K562 (cell line): Measurements from ENCODE around the gene BACE1. TPM values are rescaled to one million over a fixed set of nuclear protein-coding genes. Genes with fewer than 3 reads are reported as not detected.

Experiments used
- ATAC-seq: fragments of 200-7000 bp; cut with Tn5 transposase; 3 replicates; pipeline ENCODE4 v1.9.1; 2020; ENCODE audit warnings: moderate library complexity
- BruUV-seq: library from RNA; stranded (reverse); fragments of 400-500 nt; replicated peaks from 2 replicates; lab custom pipeline; 2021; lab: Mats Ljungman, UMichigan
- CTCF ChIA-PET: fragments of 300-600 bp; formaldehyde crosslinking; extraction: SDS; loops from one replicate; lab custom pipeline; 2021; ENCODE audit warnings: low intra/inter-chr PET ratio; lab: Yijun Ruan, JAX
- POLR2A ChIA-PET: fragments of 300-600, 350-650 bp; sonication (Branson Sonifier 250); formaldehyde crosslinking; extraction: SDS; loops from one replicate; lab custom pipeline; 2021; ENCODE audit warnings: antibody characterized with exemption, inconsistent platforms; lab: Yijun Ruan, JAX
- DNase-seq, 4 experiments: peaks; one replicate each; pipeline versions ENCODE4 v3.0.0 to v3.0.0-alpha.2; 2011 to 2018; ENCODE audit warnings: low spot score in 3 of 4, mixed read lengths in 3 of 4; ENCODE audit errors: extremely low read depth in 1 of 4
- FAIRE-seq: peaks from 2 replicates; lab custom pipeline; 2011; peaks lifted over from hg19 to GRCh38; lab: Jason Lieb, UNC
- H2AFZ ChIP-seq: 2 replicates; pipeline ENCODE4 v1.6.0; 2011; ENCODE audit warnings: low read depth, low read length, control low read depth, inconsistent platforms
- H3K27ac ChIP-seq: fragments of 200-600 bp; 3 replicates; pipeline ENCODE4 v1.8.0; 2011; ENCODE audit warnings: low read depth, mild to moderate bottlenecking, control low read depth, inconsistent platforms, low read length, moderate library complexity, mixed read lengths; ENCODE audit errors: extremely low read depth
- H3K27me3 ChIP-seq, 2 experiments: fragments of 300-600 bp in 1 of 2; 2 replicates in 1 of 2; 3 replicates in 1 of 2; pipeline versions ENCODE4 v1.6.0 to v1.8.0; 2011; ENCODE audit warnings: inconsistent platforms in 2 of 2, low read length in 2 of 2, mild to moderate bottlenecking in 1 of 2, mixed read lengths in 1 of 2, moderate library complexity in 1 of 2; ENCODE audit not compliant: control insufficient read depth in 2 of 2, insufficient read depth in 2 of 2
- H3K36me3 ChIP-seq: fragments of 300-600 bp; 3 replicates; pipeline ENCODE4 v1.8.0; 2011; ENCODE audit warnings: mild to moderate bottlenecking, low read length, inconsistent platforms; ENCODE audit not compliant: control insufficient read depth, insufficient read depth
- H3K4me1 ChIP-seq, 2 experiments: fragments of 200-600 bp in 1 of 2; replicated peaks in 1 of 2; 2 replicates in 1 of 2; 3 replicates in 1 of 2; pipeline versions ENCODE4 v1.5.1 to v1.8.0; 2011; ENCODE audit warnings: inconsistent platforms in 2 of 2, low read length in 2 of 2, mild to moderate bottlenecking in 1 of 2, mixed read lengths in 1 of 2, moderate library complexity in 1 of 2; ENCODE audit not compliant: control insufficient read depth in 2 of 2, insufficient read depth in 2 of 2
- H3K4me2 ChIP-seq: 2 replicates; pipeline ENCODE4 v1.6.1; 2011; ENCODE audit warnings: low read length, control low read depth, inconsistent platforms, mixed read lengths; ENCODE audit not compliant: insufficient read depth
- H3K4me3 ChIP-seq: fragments of 200-600 bp; sonication (generic), shearing (Covaris generic); 2 replicates; pipeline ENCODE4 v1.5.1; 2016; ENCODE audit warnings: control low read depth, inconsistent platforms
- H3K79me2 ChIP-seq: fragments of 200-600 bp; 3 replicates; pipeline ENCODE4 v1.8.0; 2011; ENCODE audit warnings: low read length, inconsistent platforms; ENCODE audit not compliant: control insufficient read depth, insufficient read depth
- H3K9ac ChIP-seq, 2 experiments: 2 replicates each; pipeline versions ENCODE4 v1.6.0 to v1.6.1; 2011; ENCODE audit warnings: low read depth in 2 of 2, low read length in 2 of 2, control low read depth in 1 of 2, inconsistent platforms in 1 of 2, mild to moderate bottlenecking in 1 of 2, mixed read lengths in 1 of 2; ENCODE audit not compliant: insufficient read depth in 1 of 2
- H3K9me1 ChIP-seq: one replicate; pipeline ENCODE4 v1.6.0; 2011; ENCODE audit warnings: inconsistent platforms, mild to moderate bottlenecking, low read length, moderate library complexity; ENCODE audit not compliant: control insufficient read depth, insufficient read depth
- H3K9me3 ChIP-seq: replicated peaks from 2 replicates; pipeline ENCODE4 v1.5.1; 2011; ENCODE audit warnings: low read depth, low read length, inconsistent platforms; ENCODE audit not compliant: control insufficient read depth, insufficient read depth
- H4K20me1 ChIP-seq: replicated peaks from 2 replicates; pipeline ENCODE4 v1.6.1; 2011; ENCODE audit warnings: low read length, inconsistent platforms, mixed read lengths; ENCODE audit not compliant: control insufficient read depth, insufficient read depth
- ARID1B ChIP-seq: fragments of 450-650 bp; IDR thresholded peaks from 2 replicates; pipeline ENCODE4 v1.6.1; 2016; ENCODE audit warnings: antibody characterized with exemption, mild to moderate bottlenecking, inconsistent platforms
- CBFA2T2 ChIP-seq: fragments of 450-650 bp; conservative IDR thresholded peaks from 2 replicates; pipeline ENCODE4 v1.6.1; 2017; ENCODE audit warnings: mild to moderate bottlenecking
- DIDO1 ChIP-seq: fragments of 450-650 bp; IDR thresholded peaks from 2 replicates; pipeline ENCODE4 v1.6.1; 2016; ENCODE audit warnings: low read depth, missing biosample characterization, missing genetic modification characterization
- DLX4 ChIP-seq: fragments of 250-450 bp; sonication (Bioruptor Pico); IDR thresholded peaks from 2 replicates; pipeline ENCODE4 v1.6.1; 2021; ENCODE audit warnings: mild to moderate bottlenecking
- HNRNPL ChIP-seq: fragments of 200-400 bp; formaldehyde crosslinking; IDR thresholded peaks from 2 replicates; pipeline ENCODE4 v1.6.1; 2017; ENCODE audit warnings: low read depth, mild to moderate bottlenecking, low read length
- IRF2 ChIP-seq: sonication (generic); formaldehyde crosslinking; IDR thresholded peaks from 2 replicates; pipeline ENCODE4 v1.8.1; 2022; ENCODE audit warnings: mild to moderate bottlenecking, missing genetic modification reagents
- MYC ChIP-seq, 2 experiments: fragments of 250-450 bp in 1 of 2; sonication (Bioruptor Pico) in 1 of 2; IDR thresholded peaks; 2 replicates each; pipeline versions ENCODE4 v1.5.1 to v1.6.1; 2012 to 2021; ENCODE audit warnings: low read depth in 2 of 2, borderline replicate concordance in 1 of 2, improper control_type of control experiment in 1 of 2, low read length in 1 of 2, mild to moderate bottlenecking in 1 of 2, moderate library complexity in 1 of 2
- SIN3A ChIP-seq, 2 experiments: fragments of 150-350 bp in 1 of 2; IDR thresholded peaks; 2 replicates each; pipeline ENCODE4 v1.6.1; 2011 to 2016; ENCODE audit warnings: borderline replicate concordance in 2 of 2, low read depth in 2 of 2, low read length in 2 of 2, mild to moderate bottlenecking in 2 of 2, moderate library complexity in 2 of 2; ENCODE audit not compliant: control insufficient read depth in 1 of 2
- SMAD4 ChIP-seq: fragments of 250-450 bp; sonication (Bioruptor Pico); conservative IDR thresholded peaks from 2 replicates; pipeline ENCODE4 v1.8.0; 2021; ENCODE audit warnings: inconsistent platforms, mild to moderate bottlenecking, moderate library complexity
- SNIP1 ChIP-seq: fragments of 450-650 bp; IDR thresholded peaks from 2 replicates; pipeline ENCODE4 v1.7.1; 2017; ENCODE audit warnings: low read depth, mild to moderate bottlenecking
- SPI1 ChIP-seq: IDR thresholded peaks from 2 replicates; pipeline ENCODE4 v1.6.1; 2011; ENCODE audit warnings: low read depth, low read length, control low read depth, borderline replicate concordance
- TBP ChIP-seq: optimal IDR thresholded peaks from 2 replicates; pipeline ENCODE3; 2011; ENCODE audit warnings: low read depth, low read length, improper control_type of control experiment
- TRIM24 ChIP-seq, 2 experiments: fragments of 450-650 bp; IDR thresholded peaks; 2 replicates each; pipeline ENCODE4 v1.6.1; 2016
- USF1 ChIP-seq: sonication (generic); formaldehyde crosslinking; IDR thresholded peaks from 2 replicates; pipeline ENCODE4 v1.9.0; 2022; ENCODE audit warnings: mild to moderate bottlenecking, missing genetic modification reagents
- WHSC1 ChIP-seq: IDR thresholded peaks from one replicate; pipeline ENCODE4 v1.6.1; 2012; ENCODE audit warnings: low read length, control low read depth, inconsistent platforms
- ZNF197 ChIP-seq: fragments of 200-800 bp; sonication (Bioruptor generic); IDR thresholded peaks from 2 replicates; pipeline ENCODE4 v1.6.1; 2016; ENCODE audit warnings: low read depth, missing genetic modification characterization, missing compliant biosample characterization
- ZNF3 ChIP-seq: fragments of 250-450 bp; sonication (Bioruptor Pico); IDR thresholded peaks from 2 replicates; pipeline ENCODE4 v1.5.0; 2021; ENCODE audit warnings: mild to moderate bottlenecking, moderate library complexity
- ZNF75A ChIP-seq: fragments of 450-650 bp; formaldehyde crosslinking; IDR thresholded peaks from 2 replicates; pipeline ENCODE4 v1.4.0; 2020; ENCODE audit warnings: mild to moderate bottlenecking
- WGBS: fragments of 100-300 bp; shearing (Covaris generic); methylation state at CpG from one replicate; pipeline ENCODE4 v1.1.6; 2016; ENCODE audit warnings: low coverage, mixed read lengths; ENCODE audit not compliant: insufficient coverage; ENCODE audit errors: missing lambda C conversion rate; 5-methylcytosine and 5-hydroxymethylcytosine counted together
- in situ Hi-C: fragments of 300-500 bp; cut with MboI; formaldehyde crosslinking; loops from 4 replicates; pipeline ENCODE4 v1.15.0; 2018; ENCODE audit warnings: inconsistent platforms, mixed read lengths
- intact Hi-C: fragments of 100-400 bp; cut with micrococcal nuclease; formaldehyde crosslinking; loops from 2 replicates; pipeline ENCODE4 v1.14.2; 2022
- polyA plus RNA-seq, 8 experiments: library from polyadenylated mRNA; depleted of rRNA in 4 of 8; stranded (reverse) in 5 of 8; unstranded in 3 of 8; fragments of >200 nt; fragmentation: Nextera tagmentation in 2 of 8; fragmentation: Illumina TruSeq in 1 of 8; extraction: Ambion mirVana in 2 of 8; extraction: Trizol in 1 of 8; gene quantifications; 2 replicates each; pipeline versions ENCODE4 v1.2.1 to v1.2.3, GENCODE V29; 2011 to 2014; ENCODE audit warnings: inconsistent platforms in 1 of 8, missing spikeins in 1 of 8
- total RNA-seq, 7 experiments: library from RNA; depleted of rRNA in 6 of 7; stranded (reverse); fragments of >200 nt in 6 of 7; fragmentation: Illumina TruSeq in 2 of 7; extraction: Trizol in 2 of 7; gene quantifications; 2 replicates each; pipeline versions ENCODE4 v1.2.1 to v1.2.3, GENCODE V29; 2011 to 2021; ENCODE audit warnings: low replicate concordance in 1 of 7

BACE1 gene
- total and polyA plus RNA-seq, 9 of the 15 experiments (the other 6 are each of a cell fraction or from before 2014, with no cell fraction given) = 0.01 to 0.25 (median 0.16) TPM; not detected in 5

- CTCF ChIA-PET = no interaction called here
- Histone ChIP-seq H3K79me2 (no peaks in the 10 kb centered on the region), H3K4me3 (no peak overlapping the region), H3K4me1 (no peaks in the 10 kb centered on the region), H3K9me3 (no peaks in the 10 kb centered on the region), H3K9ac (no peak overlapping the region), H3K27ac (no peak overlapping the region), H2AFZ (no peak overlapping the region), H3K36me3 (0 out of 3 replicates have a peak, but pooled peaks cover 2% of the 10 kb centered on the region), H3K9me1 (no peaks in the 10 kb centered on the region), H4K20me1 (0 out of 2 replicates have a peak, but pooled peaks cover 3% of the 10 kb centered on the region), H3K4me2 (no peak overlapping the region), H3K27me3 (no peaks in the 10 kb centered on the region)
- no peak for FAIRE-seq
- TF ChIP-seq CBFA2T2 = no peak
- TF ChIP-seq HNRNPL = no peak
- no peak for TF ChIP-seq DIDO1
- TF ChIP-seq USF1 (CRISPR knock-in tag) = no peak
- TF ChIP-seq WHSC1 = no peak
- TF ChIP-seq SPI1 = no peak
- no peak for TF ChIP-seq SNIP1
- no peak for TF ChIP-seq SIN3A (IDR thresholded peaks at IDR 0.05; ENCODE audit: borderline replicate concordance in 2 of 2, control insufficient read depth in 1 of 2, low read depth in 2 of 2, low read length in 2 of 2)
- TF ChIP-seq IRF2 (CRISPR knock-in tag) = no peak
- no peak for TF ChIP-seq ZNF75A (CRISPR knock-in tag)
- TF ChIP-seq ARID1B = no peak
- TF ChIP-seq ZNF197 (CRISPR knock-in tag) = no peak
- no peak for TF ChIP-seq MYC (IDR thresholded peaks at IDR 0.05; ENCODE audit: low read depth, low read length)
- TF ChIP-seq MYC (CRISPR knock-in tag; IDR thresholded peaks at IDR 0.05; ENCODE audit: borderline replicate concordance, low read depth) = no peak
- no peak for TF ChIP-seq TBP
- TF ChIP-seq ZNF3 (CRISPR knock-in tag) = no peak
- TF ChIP-seq SMAD4 (CRISPR knock-in tag) = no peak
- TF ChIP-seq DLX4 (CRISPR knock-in tag) = no peak
- no peak for TF ChIP-seq TRIM24 (IDR thresholded peaks at IDR 0.05)
- in situ Hi-C loops (no loop called here), intact Hi-C loops (no loop called here)
- 88% methylated on average over 4 of the region's 4 CpGs for WGBS
- DNase-seq = no peak
- POLR2A ChIA-PET = interaction anchor here (0.6 to 1.0 kb wide), 2 partner anchors 13 to 24 kb away, joined by 3 to 4 read pairs; no protein-coding TSS in a partner anchor
- no peak for ATAC-seq
- BruUV-seq = no TSS peak
Measured at GRCh38 chr11:117337076-117337475, 21.0 kb upstream of the BACE1 start.
